Fibroblast of skin of right quadriceps (primary cell): ENCODE measurements around the gene CFAP43.
"Not testable (repeated sequence)": the region's sequence is repeated elsewhere in the genome, so short reads cannot be mapped to it uniquely, and the experiment has no call there.

ENCODE experiments used
- DNase-seq: peaks from one replicate; pipeline ENCODE4 v3.0.0-alpha.2; 2013

CFAP43 gene

DNA sequence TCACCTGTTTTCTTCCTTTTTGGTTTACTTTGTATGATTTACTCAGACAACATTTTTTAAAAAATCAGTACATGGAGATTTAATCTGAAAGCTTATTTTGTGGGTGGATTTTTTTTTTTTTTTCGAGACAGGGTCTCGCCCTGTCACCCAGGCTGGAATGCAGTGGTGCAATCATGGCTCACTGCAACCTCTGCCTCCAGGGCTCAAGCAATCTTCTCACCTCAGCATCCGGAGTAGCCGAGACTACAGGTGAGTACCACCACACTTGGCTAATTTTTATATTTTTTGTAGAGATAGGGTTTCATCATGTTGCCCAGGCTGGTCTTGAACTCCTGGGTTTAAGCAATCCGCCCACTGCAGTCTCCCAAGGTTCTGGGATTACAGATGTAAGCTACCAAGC lies 25.1 kb upstream of the CFAP43 start:
- DNase-seq, result no peak

DNA sequence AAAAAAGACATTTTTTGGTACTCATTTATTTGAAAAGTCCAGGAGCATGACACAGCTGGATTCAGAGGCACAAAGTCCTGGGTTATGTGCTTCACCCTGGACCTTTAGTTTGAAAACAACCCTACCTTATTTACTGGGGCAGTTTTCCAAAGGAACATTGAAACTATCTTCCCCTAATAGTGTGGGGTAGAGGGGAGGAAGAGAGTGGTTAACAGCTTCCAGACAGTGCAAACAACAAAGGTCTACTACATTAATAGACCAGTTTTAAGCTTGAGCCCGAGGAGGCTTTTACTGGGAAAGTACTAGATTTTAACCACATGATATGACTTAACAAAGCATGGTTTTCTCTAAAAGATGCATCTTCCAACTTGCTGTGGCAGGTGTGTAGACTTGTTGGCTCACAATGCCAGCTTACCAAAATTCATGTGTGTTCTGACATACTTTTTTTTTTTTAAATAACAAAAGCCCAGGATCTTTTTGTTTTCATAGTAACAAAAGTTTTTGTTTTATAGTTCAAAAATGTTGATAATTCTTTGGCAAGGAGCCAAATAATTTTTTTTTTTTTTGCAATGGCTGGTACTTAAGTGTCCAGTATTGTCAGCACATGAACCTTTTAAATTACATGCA lies 24.3 kb upstream of the CFAP43 start:
- DNase-seq, result no peak

DNA sequence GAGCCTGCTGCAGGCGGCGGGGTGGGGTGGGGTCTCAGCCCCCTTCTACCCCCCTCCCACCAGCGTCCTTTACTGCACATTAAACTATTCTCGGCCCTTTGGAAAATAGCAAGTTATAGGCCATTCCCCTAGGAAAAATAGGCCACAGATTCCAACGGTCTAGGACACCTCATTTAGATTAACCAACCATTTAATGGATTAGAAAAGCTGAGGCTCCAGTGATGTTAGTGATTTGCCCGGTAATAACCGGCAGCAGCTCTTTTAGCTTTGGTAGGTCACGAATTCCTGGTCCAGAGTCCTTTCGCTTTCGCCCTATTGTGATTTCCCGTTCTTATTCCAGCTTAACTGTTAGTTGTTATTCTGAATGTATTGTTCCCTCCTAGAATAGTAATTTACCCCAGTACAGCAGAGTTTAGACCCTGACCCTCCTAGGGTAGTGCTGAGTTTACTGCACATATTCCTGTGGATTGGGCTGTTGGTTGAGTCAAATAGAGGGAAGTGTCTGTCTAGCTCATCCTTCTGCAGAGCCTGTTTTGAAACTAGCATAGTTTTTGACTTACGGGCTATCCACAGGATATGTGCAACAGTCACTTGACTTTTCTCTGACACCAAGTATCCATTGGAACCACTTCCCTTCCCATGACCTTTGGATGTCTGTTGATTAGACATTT lies 23.3 kb upstream of the CFAP43 start:
- peak; percentile 61 for DNase-seq

DNA sequence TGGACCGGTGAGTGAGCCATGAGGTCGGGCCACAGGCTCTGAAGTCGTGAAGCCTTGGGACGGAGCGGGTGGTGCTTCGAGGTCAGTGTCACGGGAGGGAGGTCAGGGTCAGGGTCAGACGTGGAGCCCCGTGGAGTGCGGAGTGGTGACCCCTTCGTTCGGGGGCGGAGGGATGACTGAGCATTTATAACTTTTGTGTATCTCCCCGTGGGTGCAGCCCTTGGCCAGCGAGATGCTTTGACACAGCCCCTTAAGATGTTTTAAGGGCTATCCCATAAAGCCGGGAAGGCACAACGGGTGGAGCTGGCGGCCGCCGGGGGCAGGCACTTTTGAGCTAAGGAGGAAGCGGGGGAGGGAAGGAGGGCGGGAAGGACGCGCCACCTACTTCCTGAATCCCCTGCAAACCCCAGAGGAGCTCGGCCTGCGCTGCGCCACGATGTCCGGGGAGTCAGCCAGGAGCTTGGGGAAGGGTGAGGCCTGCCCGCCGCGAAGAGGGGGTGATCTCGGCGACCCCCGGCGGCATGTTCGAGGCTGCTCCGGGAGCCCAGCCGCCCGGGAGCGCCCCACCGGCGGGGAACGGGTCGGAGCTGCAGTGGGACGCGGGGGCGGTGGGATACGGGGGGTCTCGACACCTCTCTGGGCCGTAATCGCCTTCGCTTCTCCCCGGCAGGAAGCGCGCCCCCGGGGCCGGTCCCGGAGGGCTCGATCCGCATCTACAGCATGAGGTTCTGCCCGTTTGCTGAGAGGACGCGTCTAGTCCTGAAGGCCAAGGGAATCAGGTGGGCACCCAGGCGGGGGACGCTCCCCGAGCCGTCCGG lies 22.5 kb upstream of the CFAP43 start, which contains the start of gene GSTO1:
TSS of gene GSTO1 (plus strand) at position 400 of the 818 bp plus-strand sequence. CDS start at position 437, 37 bp downstream.
- DNase-seq, result peak; percentile 68

DNA sequence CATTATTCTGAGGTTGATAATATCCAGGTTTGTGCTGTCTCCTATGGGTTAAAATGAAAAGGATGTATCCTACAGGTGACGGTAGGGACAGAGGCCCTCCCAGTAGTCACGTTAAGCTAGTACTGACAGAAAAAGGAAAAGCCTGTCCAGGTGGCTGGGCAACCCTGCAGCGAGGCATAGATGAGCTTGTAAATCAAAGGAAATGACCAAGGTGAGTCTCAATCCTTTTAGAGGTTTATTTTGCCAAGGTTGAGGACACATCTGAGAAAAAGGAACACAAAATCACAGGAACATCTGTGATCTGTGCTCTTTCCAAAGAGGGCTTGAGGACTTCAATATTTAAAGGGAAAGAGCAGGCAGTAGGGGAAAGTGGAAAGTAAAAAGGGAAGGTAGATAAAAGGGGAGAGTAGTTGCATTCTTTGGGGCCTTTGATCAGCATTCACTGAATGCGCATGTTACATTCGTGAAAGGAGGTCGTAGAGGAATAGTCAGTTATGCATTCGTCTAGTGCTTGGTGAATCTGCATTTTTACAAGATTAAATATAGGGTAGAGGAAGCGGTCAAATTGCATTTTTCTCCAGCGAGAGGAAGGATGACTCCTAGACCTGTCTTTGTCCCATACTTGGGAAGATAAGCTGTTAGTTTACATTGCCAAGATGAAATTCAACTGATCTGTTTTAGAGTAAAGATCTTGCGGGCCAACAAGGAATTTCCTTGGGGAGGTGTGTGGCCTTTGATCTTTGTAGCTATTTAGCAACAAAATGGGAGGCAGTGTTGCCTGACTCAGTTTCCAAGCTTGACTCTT lies 21.6 kb upstream of the CFAP43 start:
- peak; percentile 24 for DNase-seq

DNA sequence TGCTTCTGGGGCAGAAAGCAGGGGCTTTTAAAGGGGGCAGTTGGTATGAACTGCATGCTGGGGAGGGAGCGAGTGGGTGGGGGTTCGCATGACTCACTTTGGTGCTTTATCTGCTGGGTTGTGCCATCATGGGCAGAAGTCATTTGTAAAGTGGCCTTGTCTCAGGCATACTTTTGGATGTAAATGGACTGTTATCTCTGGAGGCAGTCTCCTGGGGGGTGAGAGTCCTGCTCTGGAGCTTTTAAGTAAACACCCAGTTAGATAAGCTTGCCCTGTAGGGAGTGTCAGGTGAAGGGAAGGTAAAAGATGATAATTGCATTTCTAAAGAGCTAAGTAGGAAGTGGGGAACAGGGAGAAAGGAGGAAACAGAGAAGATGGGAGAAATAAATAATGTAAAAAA lies 20.9 kb upstream of the CFAP43 start:
- DNase-seq, result no peak

DNA sequence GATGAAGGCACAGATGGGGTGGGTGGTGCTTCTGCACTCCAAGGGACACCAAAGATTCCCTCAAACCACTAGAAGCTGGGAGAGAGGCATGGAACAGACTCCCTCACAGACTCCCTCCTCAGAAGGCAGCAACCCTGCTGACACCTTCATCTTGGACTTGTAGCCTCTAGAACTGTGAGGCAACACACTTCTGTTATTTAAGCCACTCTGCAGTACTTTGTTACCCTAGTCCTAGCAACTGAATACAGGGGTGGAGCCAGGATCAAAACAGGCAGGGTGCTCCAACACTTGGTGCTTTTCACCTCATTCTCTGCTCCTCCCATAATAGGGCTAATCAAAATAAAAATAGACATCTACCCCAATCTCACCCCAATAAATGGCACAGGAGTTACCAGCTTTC lies 20.2 kb upstream of the CFAP43 start:
- DNase-seq, result no peak

DNA sequence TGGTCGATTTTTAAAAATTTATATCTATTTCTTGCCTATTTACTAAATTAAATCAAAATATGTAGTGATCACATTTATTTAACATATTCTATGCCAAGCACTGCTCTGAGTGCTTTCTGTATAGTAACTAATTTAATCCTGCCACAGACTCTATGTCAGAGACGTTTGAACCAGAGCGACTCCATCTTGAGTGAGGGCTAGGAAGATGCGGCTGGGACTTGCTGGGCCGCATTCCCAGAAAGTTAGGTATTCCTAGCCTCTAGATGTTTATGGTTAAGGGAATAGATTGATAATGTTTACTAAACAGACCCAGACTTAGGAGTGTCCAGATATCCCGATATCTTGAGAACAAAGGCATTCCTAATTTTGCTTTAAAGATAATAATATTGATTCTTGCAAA lies 19.3 kb upstream of the CFAP43 start:
- no peak for DNase-seq

DNA sequence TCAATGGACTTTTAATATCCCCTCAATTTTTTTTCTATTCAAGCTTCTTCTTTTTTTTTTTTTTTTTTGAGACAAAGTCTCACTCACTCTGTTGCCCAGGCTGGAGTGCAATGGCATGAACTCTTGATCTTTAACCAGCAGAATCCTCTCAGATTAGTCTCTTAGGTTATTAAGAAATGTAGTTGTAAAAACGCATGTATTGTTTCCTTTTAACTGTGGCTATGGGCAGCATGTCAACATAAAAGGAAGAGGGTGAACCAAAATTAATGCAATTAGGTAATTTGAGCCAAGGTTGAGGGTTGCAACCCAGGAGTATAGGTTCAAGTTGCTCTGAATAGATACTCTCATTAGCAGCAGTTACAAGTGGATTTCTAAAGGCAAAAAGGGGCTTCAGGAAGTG lies 18.2 kb upstream of the CFAP43 start:
- no peak for DNase-seq

DNA sequence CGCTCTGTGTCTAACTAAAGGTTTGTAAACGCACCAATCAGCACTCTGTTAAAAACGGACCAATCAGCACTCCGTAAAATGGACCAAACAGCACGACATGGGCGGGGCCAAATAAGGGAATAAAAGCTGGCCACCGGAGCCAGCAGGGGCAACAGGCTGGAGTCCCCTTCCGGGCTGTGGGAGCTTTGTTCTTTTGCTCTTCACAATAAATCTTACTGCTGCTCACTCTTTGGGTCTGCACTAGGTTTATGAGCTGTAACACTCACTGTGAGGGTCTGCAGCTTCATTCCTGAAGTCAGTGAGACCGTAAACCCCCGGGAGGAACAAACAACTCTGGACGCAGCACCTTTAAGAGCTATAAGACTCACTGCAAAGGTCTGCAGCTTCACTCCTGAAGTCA lies 16.8 kb upstream of the CFAP43 start:
- DNase-seq, result not testable (repeated sequence)

DNA sequence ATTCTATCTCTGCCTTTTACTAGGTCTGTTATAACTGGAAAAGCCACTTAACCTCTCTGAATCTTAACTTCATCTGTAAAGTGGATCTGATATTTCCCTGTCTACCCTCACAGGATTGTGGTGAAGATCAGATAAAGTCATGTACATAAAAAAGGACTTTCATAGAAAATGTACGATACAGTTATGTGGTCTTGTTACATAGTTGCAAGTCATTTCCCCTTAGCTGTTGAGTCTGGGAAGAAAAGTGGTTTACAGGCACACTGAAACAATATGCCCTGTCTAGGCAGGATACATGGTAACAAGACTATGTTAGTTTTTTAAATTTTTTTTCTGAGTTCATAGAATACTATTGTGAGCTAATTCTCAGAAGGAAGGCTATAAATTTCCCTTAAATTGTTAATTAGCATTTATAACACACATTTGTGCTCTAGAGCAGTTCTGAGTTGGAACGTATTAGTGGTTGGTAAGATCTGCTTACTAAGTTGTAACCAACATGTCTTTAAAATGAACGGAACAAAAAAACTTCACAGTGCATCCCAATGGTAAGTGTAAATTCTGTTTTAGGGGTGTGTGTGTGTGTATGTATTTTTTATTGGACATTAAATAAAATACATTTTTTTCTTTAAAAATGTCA lies 15.5 kb upstream of the CFAP43 start:
- DNase-seq, result no peak

DNA sequence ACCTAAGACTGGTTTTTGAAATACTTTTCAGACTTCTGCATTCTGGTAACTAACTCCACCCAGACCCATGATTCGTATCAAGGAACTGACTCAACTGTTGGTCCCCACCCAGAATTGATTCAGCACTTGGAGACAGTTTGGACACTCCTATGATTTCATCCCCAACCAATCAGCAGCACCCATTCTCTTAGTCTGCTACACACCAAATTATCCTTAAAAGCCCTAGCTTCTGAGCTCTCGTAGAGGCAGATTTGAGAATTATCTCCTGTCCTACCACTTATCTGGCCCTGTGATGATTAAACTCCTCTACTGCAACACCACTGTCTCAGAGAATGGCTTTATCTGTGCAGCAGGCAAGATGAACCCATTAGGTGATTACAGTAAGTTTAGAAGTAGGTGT lies 14.8 kb upstream of the CFAP43 start:
- peak; percentile 28 for DNase-seq

DNA sequence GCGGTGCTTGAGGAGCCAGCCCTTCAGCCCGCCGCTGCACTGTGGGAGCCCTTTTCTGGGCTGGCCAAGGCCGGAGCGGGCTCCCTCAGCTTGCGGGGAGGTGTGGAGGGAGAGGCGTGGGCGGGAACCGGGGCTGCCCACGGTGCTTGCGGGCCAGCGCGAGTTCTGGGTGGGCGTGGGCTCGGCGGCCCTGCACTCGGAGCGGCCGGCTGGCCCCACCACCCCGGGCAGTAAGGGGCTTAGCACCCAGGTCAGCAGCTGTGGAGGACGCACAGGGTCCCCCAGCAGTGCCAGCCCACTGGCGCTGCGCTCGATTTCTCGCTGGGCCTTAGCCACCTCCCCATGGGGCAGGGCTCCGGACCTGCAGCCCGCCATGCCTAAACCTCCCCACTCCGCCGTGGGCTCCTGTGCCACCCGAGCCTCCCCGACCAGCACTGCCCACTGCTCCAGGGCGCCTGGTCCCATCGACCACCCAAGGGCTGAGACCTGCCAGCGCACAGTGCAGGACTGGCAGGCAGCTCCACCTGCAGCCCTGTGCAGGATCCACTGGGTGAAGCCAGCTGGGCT lies 13.0 kb upstream of the CFAP43 start:
- DNase-seq, result no peak

DNA sequence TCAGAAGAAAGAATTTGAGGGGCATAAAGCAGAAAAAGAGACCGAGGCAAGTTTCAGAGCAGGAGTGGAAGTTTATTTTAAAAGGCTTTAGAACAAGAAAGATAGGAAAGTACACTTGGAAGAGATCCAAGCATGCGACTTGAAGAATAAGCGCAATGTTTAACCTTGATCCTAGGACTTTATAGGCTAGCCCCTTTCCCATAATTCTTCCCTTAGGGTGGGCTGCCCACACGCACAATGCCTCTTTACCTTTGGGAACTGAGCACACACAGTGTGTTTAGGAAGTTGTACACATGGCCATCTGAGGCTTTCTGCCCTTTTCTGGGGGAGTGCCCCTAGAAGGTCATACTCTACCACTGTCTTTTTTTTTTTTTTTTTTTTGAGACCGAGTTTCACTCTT lies 11.3 kb upstream of the CFAP43 start:
- DNase-seq, result no peak

DNA sequence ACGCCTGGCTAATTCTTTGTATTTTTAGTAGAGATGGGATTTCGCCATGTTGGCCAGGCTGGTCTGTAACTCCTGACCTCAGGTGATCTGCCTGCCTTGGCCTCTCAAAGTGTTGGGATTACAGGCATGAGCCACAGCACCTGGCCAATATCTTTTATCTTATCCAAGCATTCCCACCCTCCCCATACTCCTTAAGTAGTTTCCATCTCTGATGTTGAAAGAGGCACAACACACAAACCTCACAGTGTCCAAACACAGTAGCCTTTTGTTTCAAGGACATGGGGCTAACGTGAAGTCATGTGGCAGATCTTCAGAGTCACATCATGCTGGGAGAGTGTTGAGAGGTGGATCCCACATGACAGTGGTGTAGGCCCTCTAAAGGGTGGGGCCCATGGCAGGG lies 10.8 kb upstream of the CFAP43 start:
- DNase-seq, result not testable (repeated sequence)

DNA sequence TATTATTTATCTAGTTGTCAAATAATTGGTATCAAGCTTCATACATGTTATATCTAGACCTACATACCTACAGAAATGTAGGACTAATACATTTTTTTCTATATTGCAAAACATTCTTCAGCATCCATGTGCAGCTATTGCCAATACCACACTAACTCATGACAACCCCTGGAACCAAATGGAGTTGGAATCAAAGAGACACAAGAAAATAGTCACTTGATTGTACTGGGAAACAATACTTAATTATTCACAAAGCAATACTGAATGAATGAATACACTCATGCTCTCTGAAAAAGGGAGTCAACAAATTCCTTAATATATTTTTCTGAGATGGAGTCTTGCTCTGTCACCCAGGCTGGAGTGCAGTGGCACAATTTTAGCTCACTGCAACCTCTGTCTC lies 10.4 kb upstream of the CFAP43 start:
- DNase-seq, result no peak

DNA sequence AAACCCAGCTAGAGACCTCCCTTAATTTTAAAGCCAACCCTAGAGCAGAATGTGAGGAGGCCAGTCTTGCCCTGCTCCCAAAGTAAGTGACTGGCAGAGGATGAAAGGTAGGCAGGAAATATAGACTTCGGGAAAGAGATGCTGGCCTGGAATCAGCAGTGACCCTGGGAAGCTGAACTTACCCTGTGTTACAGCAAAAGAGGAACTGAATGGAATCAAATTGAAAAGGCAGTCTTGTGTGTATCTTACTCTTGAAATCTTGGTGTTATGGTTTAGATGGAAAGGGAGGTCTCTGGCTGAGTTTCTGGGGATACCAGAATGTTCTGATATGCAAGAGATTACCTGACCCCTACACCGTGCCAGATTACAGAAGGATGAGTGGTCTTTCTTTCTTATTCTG lies 7.9 kb upstream of the CFAP43 start:
- DNase-seq, result no peak

DNA sequence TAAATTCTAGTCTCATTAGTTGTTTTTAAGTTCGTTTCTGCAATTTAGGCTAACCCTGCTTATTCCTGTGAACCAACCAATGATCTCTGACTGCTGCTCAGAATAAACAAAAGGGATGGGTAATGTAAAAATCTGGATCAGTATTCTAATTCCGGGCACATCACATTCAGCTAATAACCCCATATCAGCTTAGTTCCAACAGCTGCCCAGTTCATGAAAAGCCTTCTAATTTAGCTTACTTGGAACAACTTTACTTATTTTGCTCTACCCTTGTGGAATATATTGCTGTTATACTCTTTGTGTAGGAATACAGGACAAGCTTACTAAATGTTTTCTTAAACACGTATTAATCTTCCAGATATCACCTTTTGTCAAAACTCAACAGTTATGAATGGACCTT lies 3.6 kb upstream of the CFAP43 start:
- no peak for DNase-seq

DNA sequence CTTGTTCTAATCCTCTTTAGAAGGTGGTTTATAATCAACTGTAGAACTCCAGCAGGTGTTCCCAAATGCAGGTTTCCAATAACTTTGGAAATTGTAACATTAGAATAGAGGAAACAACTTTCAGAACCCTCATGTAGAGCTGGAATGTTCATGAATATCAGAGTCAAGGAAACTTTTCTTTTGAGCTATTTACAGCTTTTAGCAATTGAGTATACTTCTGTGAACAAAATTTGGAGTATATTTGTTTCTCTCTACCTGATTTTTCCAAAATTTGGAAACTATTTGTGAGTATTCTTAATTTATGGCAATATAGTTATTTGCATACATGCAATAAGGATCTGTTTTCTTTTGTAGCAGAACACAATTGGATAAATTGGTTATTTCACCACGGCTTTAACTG lies 2.8 kb upstream of the CFAP43 start:
- DNase-seq, result no peak

DNA sequence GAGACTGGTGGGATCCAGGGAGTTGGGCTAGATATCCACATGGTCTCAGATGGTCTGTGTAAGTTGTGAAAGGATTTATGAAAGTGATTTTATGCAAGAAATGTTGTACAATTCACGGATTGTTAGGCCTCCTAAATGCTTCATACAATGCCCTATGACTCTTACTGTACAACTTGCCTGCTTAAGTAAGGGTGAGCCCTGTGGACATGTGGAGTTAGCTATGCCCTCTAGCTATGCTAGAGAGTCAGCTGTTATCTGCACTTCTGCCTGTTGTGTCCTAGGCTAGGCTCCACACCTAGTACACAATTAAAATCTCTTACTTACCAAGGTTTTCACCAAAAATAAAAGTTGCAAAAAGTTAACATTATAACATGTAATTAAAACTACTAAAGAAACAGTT lies 1.7 kb upstream of the CFAP43 start:
- DNase-seq, result no peak

DNA sequence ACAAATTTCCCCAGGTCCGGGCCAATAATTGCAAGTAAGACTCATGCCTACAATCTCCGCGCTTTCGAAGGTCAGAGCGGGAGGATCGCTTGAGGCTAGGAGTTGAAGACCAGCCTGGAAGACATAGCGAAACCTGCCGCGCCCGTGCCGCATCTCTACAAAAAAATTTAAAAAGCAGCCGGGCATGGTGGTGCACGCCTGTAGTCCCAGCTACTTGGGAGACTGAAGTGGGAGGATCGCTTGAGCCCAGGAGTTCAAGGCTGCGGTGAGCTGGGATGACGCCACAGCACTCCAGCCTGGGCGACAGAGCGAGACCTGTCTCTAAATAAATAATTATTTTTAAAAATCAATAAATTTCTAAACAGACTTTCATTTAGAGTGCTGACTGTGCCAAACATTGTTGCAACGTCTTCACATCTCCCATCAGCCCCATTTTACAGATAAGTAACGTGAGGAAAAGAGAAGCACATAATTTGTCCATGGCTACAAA lies 494 bp upstream of the CFAP43 start:
- DNase-seq, result no peak

DNA sequence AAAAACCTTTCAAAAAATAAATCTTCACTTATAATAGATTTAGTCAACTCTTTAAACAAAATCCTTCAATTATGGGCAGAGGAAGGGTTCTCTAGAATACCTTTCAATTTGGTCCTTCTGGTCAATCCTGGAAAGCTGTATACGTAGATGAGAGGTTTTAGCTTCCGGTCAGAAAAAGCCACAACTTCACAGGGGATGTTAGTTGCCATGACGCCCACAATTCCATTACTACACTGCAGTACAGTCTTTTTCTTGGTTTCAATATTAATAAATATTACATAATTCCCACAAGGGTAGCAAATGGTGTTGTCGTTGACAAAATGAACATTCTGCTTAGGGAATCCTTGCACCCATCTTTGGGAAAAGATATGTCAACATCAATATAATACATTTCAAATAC lies 1.7 kb downstream of the CFAP43 start:
- DNase-seq, result no peak
